ENCODE results near the gene NDST1. TPM values are rescaled to one million over a fixed set of nuclear protein-coding genes. Genes with fewer than 3 reads are reported as not detected.

Gene NDST1
- total and polyA plus RNA-seq, 3 experiments from 2014 or later, result 0.13 to 2.8 (median 1.9) TPM

GRCh38 chr5:150557509-150557872, 49.6 kb downstream of the NDST1 start:
- Histone ChIP-seq H3K27ac (ENCODE audit: low read depth, low read length) (no peak overlapping the region), H3K4me1 (ENCODE audit: insufficient read depth, low read length) (no peaks in the 10 kb centered on the region), H3K36me3 (ENCODE audit: insufficient read depth, low read length) (no peaks in the 10 kb centered on the region), H3K27me3 (ENCODE audit: insufficient read depth, low read length, poor library complexity, severe bottlenecking) (peaks cover 3% of the 10 kb centered on the region), H3K9me3 (ENCODE audit: low read length) (no peaks in the 10 kb centered on the region), H3K4me3 (ENCODE audit: low read length) (no peak overlapping the region)
- H3K4me1 Mint-ChIP-seq, result no peaks in the 10 kb centered on the region
- H3K36me3 Mint-ChIP-seq, result no peaks in the 10 kb centered on the region
- peaks cover 2 to 4% of the 10 kb centered on the region in 2 donors for H3K27me3 Mint-ChIP-seq
- ChIA-PET POLR2A (no interaction called here), CTCF (interaction anchor here (1.4 to 5.8 kb wide), 2 partner anchors 8 to 289 kb away, joined by 3 to 52 read pairs; partner anchors contain the start of gene IRGM)
- no peak overlapping the region for H3K4me3 Mint-ChIP-seq
- no peaks in the 10 kb centered on the region for H3K9me3 Mint-ChIP-seq
- no peak overlapping the region for H3K27ac Mint-ChIP-seq
- no peak for DNase-seq

- H3K4me3 Mint-ChIP-seq, result no peak overlapping the region
- Histone ChIP-seq H3K36me3 (ENCODE audit: insufficient read depth, low read length) (no peaks in the 10 kb centered on the region), H3K4me1 (ENCODE audit: insufficient read depth, low read length) (no peaks in the 10 kb centered on the region), H3K27ac (ENCODE audit: low read depth, low read length) (no peak overlapping the region), H3K4me3 (ENCODE audit: low read length) (no peak overlapping the region), H3K9me3 (ENCODE audit: low read length) (no peaks in the 10 kb centered on the region), H3K27me3 (ENCODE audit: insufficient read depth, low read length, poor library complexity, severe bottlenecking) (peaks cover 3% of the 10 kb centered on the region)
- DNase-seq, result no peak
- CTCF ChIA-PET, result interaction anchor here (1.1 to 5.8 kb wide), 3 partner anchors 8 to 289 kb away, joined by 3 to 52 read pairs (median 3); partner anchors contain the start of genes IRGM and RBM22
- peaks cover 3 to 7% of the 10 kb centered on the region in 2 donors for H3K27me3 Mint-ChIP-seq
- no peaks in the 10 kb centered on the region for H3K4me1 Mint-ChIP-seq
- no peak overlapping the region for H3K27ac Mint-ChIP-seq
- POLR2A ChIA-PET, result no interaction called here
- H3K9me3 Mint-ChIP-seq, result no peaks in the 10 kb centered on the region
- no peaks in the 10 kb centered on the region for H3K36me3 Mint-ChIP-seq
Observed at GRCh38 chr5:150558088-150558621, 50.2 kb downstream of the NDST1 start.

- Histone ChIP-seq H3K9me3 (ENCODE audit: low read length) (no peaks in the 10 kb centered on the region), H3K27me3 (ENCODE audit: insufficient read depth, low read length, poor library complexity, severe bottlenecking) (peaks cover 3% of the 10 kb centered on the region), H3K4me1 (ENCODE audit: insufficient read depth, low read length) (no peaks in the 10 kb centered on the region), H3K27ac (ENCODE audit: low read depth, low read length) (no peak overlapping the region), H3K4me3 (ENCODE audit: low read length) (no peak overlapping the region), H3K36me3 (ENCODE audit: insufficient read depth, low read length) (no peaks in the 10 kb centered on the region)
- Mint-ChIP-seq H3K4me1 (no peaks in the 10 kb centered on the region), H3K36me3 (no peaks in the 10 kb centered on the region), H3K9me3 (no peaks in the 10 kb centered on the region), H3K27me3 (peaks cover 3 to 10% of the 10 kb centered on the region in 2 donors), H3K27ac (no peak overlapping the region), H3K4me3 (no peak overlapping the region)
- DNase-seq, result no peak
- ChIA-PET CTCF (interaction anchor here (1.0 to 5.8 kb wide), 8 partner anchors 11 to 288 kb away, joined by 3 to 52 read pairs (median 4); partner anchors contain the start of genes IRGM and RBM22), POLR2A (no interaction called here)
Observed at GRCh38 chr5:150559088-150559487, 51.2 kb downstream of the NDST1 start.

- H3K4me1 Mint-ChIP-seq, result no peaks in the 10 kb centered on the region
- H3K9me3 Mint-ChIP-seq, result no peaks in the 10 kb centered on the region
- CTCF ChIA-PET, result interaction anchor here (0.7 to 5.8 kb wide), 16 partner anchors 12 to 292 kb away, joined by 3 to 52 read pairs (median 4); partner anchors contain the start of genes IRGM, MYOZ3 and RBM22
- H3K4me3 Mint-ChIP-seq, result no peak overlapping the region
- no peaks in the 10 kb centered on the region for H3K9me3 ChIP-seq (ENCODE audit: low read length)
- H3K27me3 ChIP-seq (ENCODE audit: insufficient read depth, low read length, poor library complexity, severe bottlenecking), result peaks cover 3% of the 10 kb centered on the region
- POLR2A ChIA-PET, result no interaction called here
- H3K36me3 ChIP-seq (ENCODE audit: insufficient read depth, low read length), result no peaks in the 10 kb centered on the region
- no peak for DNase-seq
- H3K4me3 ChIP-seq (ENCODE audit: low read length), result no peak overlapping the region
- H3K4me1 ChIP-seq (ENCODE audit: insufficient read depth, low read length), result no peaks in the 10 kb centered on the region
- H3K27ac Mint-ChIP-seq, result no peak overlapping the region
- no peak overlapping the region for H3K27ac ChIP-seq (ENCODE audit: low read depth, low read length)
- H3K27me3 Mint-ChIP-seq, result peaks cover 3 to 10% of the 10 kb centered on the region in 2 donors
- no peaks in the 10 kb centered on the region for H3K36me3 Mint-ChIP-seq
Observed at GRCh38 chr5:150559701-150560100, 51.8 kb downstream of the NDST1 start.

- Mint-ChIP-seq H3K4me3 (no peak overlapping the region), H3K36me3 (no peaks in the 10 kb centered on the region), H3K4me1 (no peaks in the 10 kb centered on the region), H3K9me3 (no peaks in the 10 kb centered on the region), H3K27me3 (peaks cover 5 to 10% of the 10 kb centered on the region in 2 donors), H3K27ac (no peak overlapping the region)
- no peak overlapping the region for H3K4me3 ChIP-seq (ENCODE audit: low read length)
- ChIA-PET CTCF (interaction anchor here (0.7 to 5.8 kb wide), 24 partner anchors 10 to 488 kb away, joined by 3 to 52 read pairs (median 3); partner anchors contain the start of genes IRGM, MYOZ3 and RBM22), POLR2A (no interaction called here)
- peaks cover 3% of the 10 kb centered on the region for H3K27me3 ChIP-seq (ENCODE audit: insufficient read depth, low read length, poor library complexity, severe bottlenecking)
- no peaks in the 10 kb centered on the region for H3K36me3 ChIP-seq (ENCODE audit: insufficient read depth, low read length)
- no peaks in the 10 kb centered on the region for H3K9me3 ChIP-seq (ENCODE audit: low read length)
- DNase-seq, result peak; percentile 70 to 85 (median 78)
- H3K4me1 ChIP-seq (ENCODE audit: insufficient read depth, low read length), result no peaks in the 10 kb centered on the region
- H3K27ac ChIP-seq (ENCODE audit: low read depth, low read length), result no peak overlapping the region
Observed at GRCh38 chr5:150560401-150561191, 52.7 kb downstream of the NDST1 start.

GRCh38 chr5:150561192-150561512, 53.2 kb downstream of the NDST1 start:
- H3K27ac Mint-ChIP-seq, result no peak overlapping the region
- ChIA-PET POLR2A (no interaction called here), CTCF (interaction anchor here (0.7 to 5.8 kb wide), 13 partner anchors 9 to 487 kb away, joined by 3 to 52 read pairs (median 3); partner anchors contain the start of genes IRGM, MYOZ3 and RBM22)
- H3K27me3 ChIP-seq (ENCODE audit: insufficient read depth, low read length, poor library complexity, severe bottlenecking), result peaks cover 3% of the 10 kb centered on the region
- H3K9me3 ChIP-seq (ENCODE audit: low read length), result no peaks in the 10 kb centered on the region
- H3K36me3 Mint-ChIP-seq, result no peaks in the 10 kb centered on the region
- no peaks in the 10 kb centered on the region for H3K4me1 ChIP-seq (ENCODE audit: insufficient read depth, low read length)
- no peak overlapping the region for H3K4me3 ChIP-seq (ENCODE audit: low read length)
- DNase-seq, result no peak
- no peaks in the 10 kb centered on the region for H3K4me1 Mint-ChIP-seq
- no peak overlapping the region for H3K27ac ChIP-seq (ENCODE audit: low read depth, low read length)
- no peaks in the 10 kb centered on the region for H3K36me3 ChIP-seq (ENCODE audit: insufficient read depth, low read length)
- no peak overlapping the region for H3K4me3 Mint-ChIP-seq
- H3K9me3 Mint-ChIP-seq, result no peaks in the 10 kb centered on the region
- peaks cover 5 to 10% of the 10 kb centered on the region in 2 donors for H3K27me3 Mint-ChIP-seq

- Mint-ChIP-seq H3K4me3 (no peak overlapping the region), H3K9me3 (no peaks in the 10 kb centered on the region), H3K27ac (no peak overlapping the region), H3K36me3 (no peaks in the 10 kb centered on the region), H3K4me1 (no peaks in the 10 kb centered on the region), H3K27me3 (peaks cover 5 to 10% of the 10 kb centered on the region in 2 donors)
- H3K27ac ChIP-seq (ENCODE audit: low read depth, low read length), result no peak overlapping the region
- H3K4me3 ChIP-seq (ENCODE audit: low read length), result no peak overlapping the region
- DNase-seq, result no peak
- no peaks in the 10 kb centered on the region for H3K9me3 ChIP-seq (ENCODE audit: low read length)
- H3K4me1 ChIP-seq (ENCODE audit: insufficient read depth, low read length), result no peaks in the 10 kb centered on the region
- H3K27me3 ChIP-seq (ENCODE audit: insufficient read depth, low read length, poor library complexity, severe bottlenecking), result peaks cover 3% of the 10 kb centered on the region
- no peaks in the 10 kb centered on the region for H3K36me3 ChIP-seq (ENCODE audit: insufficient read depth, low read length)
- ChIA-PET CTCF (interaction anchor here (0.8 to 5.8 kb wide), 7 partner anchors 8 to 285 kb away, joined by 3 to 52 read pairs (median 4); partner anchors contain the start of genes IRGM and MYOZ3), POLR2A (no interaction called here)
Observed at GRCh38 chr5:150561571-150562275, 53.8 kb downstream of the NDST1 start.

- CTCF ChIA-PET, result no interaction called here
- Histone ChIP-seq H3K9me3 (ENCODE audit: low read length) (no peaks in the 10 kb centered on the region), H3K27me3 (ENCODE audit: insufficient read depth, low read length, poor library complexity, severe bottlenecking) (peaks cover 3% of the 10 kb centered on the region), H3K36me3 (ENCODE audit: insufficient read depth, low read length) (no peaks in the 10 kb centered on the region), H3K4me1 (ENCODE audit: insufficient read depth, low read length) (no peaks in the 10 kb centered on the region), H3K27ac (ENCODE audit: low read depth, low read length) (no peak overlapping the region), H3K4me3 (ENCODE audit: low read length) (no peak overlapping the region)
- H3K4me1 Mint-ChIP-seq, result no peaks in the 10 kb centered on the region
- H3K36me3 Mint-ChIP-seq, result no peaks in the 10 kb centered on the region
- POLR2A ChIA-PET, result no interaction called here
- H3K4me3 Mint-ChIP-seq, result no peak overlapping the region
- H3K27me3 Mint-ChIP-seq, result peaks cover 5 to 10% of the 10 kb centered on the region in 2 donors
- no peak for DNase-seq
- H3K9me3 Mint-ChIP-seq, result no peaks in the 10 kb centered on the region
- no peak overlapping the region for H3K27ac Mint-ChIP-seq
Observed at GRCh38 chr5:150562832-150563231, 54.9 kb downstream of the NDST1 start.

All from CD8-positive, alpha-beta memory T cell (primary cell).